GM12875 (cell line): ENCODE data around the gene ATP11B.

Experiments
- H3K4me3 ChIP-seq: one replicate; pipeline ENCODE4 v1.5.1; 2011; ENCODE audit warnings: low read depth, low read length, control low read depth
- CTCF ChIP-seq: IDR thresholded peaks from 2 replicates; pipeline ENCODE4 v1.5.1; 2011; ENCODE audit warnings: low read depth, mild to moderate bottlenecking, control low read depth, inconsistent platforms, low read length, moderate library complexity, borderline replicate concordance; ENCODE audit not compliant: insufficient read depth

Gene ATP11B

DNA sequence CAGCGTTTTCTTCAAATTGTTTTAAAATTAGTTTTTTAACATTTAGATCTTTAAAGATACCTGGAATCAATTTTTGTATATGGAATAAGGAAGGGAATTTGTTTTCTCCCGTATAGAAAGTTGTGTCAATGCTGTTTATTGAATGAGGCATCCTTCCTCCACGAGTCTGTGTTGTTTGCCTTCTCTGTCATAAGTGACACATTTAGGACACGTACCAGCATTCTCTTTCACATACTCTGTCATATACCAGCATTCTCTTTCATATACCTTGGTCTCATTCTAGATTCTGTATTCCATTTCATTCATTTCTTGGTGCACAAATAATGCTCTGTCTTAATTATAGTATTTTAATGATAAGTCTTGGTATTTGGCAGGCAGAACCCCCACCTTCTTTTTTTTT is 10.3 kb downstream of the ATP11B start:
- H3K4me3 ChIP-seq: no peak overlapping the region
- no peak for TF ChIP-seq CTCF

GRCh38 chr3:182807061-182807460 is 13.8 kb downstream of the ATP11B start:
- no peak overlapping the region for H3K4me3 ChIP-seq
- TF ChIP-seq CTCF: no peak

DNA sequence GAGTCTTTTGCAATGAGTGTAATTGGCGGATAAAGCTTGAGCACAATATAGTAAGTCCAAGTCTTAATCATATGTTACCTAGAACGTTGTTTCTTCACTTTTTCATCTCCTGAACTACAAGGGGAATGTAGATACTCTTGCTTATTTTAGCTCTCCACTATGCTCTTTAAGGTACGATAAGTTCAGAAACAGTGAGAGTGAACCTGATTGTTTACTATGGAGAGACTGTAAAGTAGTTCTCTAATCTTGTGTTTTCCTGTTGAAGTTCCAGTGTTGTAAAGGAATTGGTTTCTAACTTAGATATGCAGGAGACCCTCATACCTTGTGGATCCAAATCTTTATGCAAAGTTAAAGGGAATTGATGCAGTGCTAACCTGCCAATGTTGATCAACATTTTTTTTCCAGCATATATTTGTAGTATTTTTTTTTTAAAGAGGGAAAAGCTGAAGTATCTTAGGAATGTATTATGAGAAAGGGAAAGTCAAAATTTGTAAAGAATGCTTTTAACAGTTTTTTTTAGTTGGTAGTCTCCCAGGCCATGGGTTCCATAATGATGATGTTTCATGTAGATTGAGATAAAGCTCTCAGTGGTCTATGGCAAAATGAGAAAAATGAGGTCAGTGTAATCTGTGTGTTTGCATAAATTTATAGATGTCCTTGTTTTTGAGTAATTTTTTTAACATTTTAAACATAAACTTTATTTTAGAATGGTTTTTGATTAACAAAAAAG is 14.9 kb downstream of the ATP11B start:
- H3K4me3 ChIP-seq: no peak overlapping the region
- TF ChIP-seq CTCF: no peak

DNA sequence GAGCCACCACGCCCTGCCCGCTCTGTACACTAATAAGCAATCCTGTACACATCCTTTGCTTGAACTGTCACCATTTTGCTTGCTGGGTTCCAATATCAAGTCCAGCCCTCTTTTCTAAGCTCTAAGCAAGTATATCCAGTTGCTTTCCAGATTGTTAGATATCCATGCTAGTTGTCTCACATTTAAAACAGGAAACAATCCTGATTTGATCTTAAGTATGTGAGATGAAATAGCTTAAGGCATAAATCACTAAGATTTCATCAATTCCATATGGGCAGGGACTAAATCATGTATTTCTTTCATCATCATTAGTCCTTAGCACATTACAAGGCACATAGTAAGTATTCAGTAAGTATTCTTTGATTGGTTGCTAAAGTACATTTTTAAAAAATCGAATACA is 16.2 kb downstream of the ATP11B start:
- no peak for TF ChIP-seq CTCF
- no peak overlapping the region for H3K4me3 ChIP-seq

DNA sequence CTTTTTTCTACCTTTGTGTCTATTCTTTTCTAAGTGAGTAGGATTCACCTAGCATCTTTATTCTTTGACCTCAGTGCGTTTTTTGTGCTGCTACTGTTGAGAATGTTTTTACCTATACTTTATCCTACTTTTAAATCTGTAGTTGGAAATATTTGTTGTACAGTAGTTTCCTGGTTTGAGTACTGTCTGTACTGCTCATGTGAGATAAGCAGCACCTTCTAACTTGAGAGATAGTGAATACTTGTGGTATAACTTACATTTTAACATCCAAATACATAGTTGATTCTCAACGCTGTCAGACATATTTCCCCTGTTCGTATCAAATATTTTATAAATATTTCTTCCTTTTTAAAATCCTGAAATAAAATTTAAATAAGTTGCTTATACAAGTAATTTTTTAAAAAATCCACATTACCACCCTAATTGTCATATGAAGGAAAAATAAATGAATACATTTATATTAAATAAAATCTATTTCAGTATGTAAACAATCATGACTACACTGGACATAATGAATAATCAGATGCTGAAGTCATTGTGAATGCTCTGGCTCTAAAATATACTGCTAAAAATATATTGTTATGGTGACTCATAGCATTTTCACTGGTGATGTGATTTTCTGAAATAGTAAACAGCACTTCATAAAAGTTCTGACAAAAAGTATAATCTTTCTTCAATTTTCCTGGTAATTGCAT is 17.4 kb downstream of the ATP11B start:
- H3K4me3 ChIP-seq: no peak overlapping the region
- no peak for TF ChIP-seq CTCF

- TF ChIP-seq CTCF: no peak
- H3K4me3 ChIP-seq: no peak overlapping the region
Observed at GRCh38 chr3:182811269-182811596, 17.9 kb downstream of the ATP11B start.

DNA sequence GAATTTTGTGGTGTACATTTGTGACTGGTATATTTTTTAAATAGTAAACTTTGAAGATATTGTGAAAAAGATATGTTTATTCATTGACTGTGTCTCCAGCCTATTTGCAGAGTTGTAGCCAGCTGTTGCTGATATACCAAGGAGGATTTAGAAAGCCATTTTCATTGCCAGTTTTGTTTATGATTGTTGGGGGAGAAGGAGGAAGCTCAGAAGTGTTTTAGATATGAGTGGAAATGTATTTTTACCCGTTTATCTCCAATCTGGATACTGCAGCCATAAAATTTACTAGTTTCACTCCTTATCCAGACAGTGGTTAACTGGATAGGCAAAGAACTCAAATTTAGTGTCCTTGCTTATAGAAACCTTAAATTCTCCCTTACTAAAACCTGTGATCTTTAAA is 18.8 kb downstream of the ATP11B start:
- TF ChIP-seq CTCF: no peak
- H3K4me3 ChIP-seq: no peak overlapping the region
